22Rv1 (cell line): ENCODE measurements around the gene PATJ.

Experiments
- H3K27ac ChIP-seq: fragments of 450-650 bp; 2 replicates; pipeline ENCODE4 v1.5.1; 2017
- CTCF ChIP-seq: fragments of 450-650 bp; IDR thresholded peaks from 2 replicates; pipeline ENCODE4 v1.5.1; 2017; ENCODE audit warnings: mild to moderate bottlenecking
- ZFX ChIP-seq: fragments of 450-650 bp; IDR thresholded peaks from 2 replicates; pipeline ENCODE4 v1.6.1; 2017; ENCODE audit warnings: antibody characterized with exemption, borderline replicate concordance

Gene PATJ

GRCh38 chr1:61983236-61983635 lies 241.0 kb downstream of the PATJ start:
- TF ChIP-seq CTCF (no peak), ZFX (no peak)
- no peak overlapping the region for H3K27ac ChIP-seq

- no peak for TF ChIP-seq CTCF
- TF ChIP-seq ZFX, result no peak
- H3K27ac ChIP-seq, result no peak overlapping the region
Observed at GRCh38 chr1:61992257-61992656, 250.0 kb downstream of the PATJ start.

GRCh38 chr1:61993331-61993961 lies 251.2 kb downstream of the PATJ start:
- H3K27ac ChIP-seq, result no peak overlapping the region
- no peak for TF ChIP-seq CTCF
- no peak for TF ChIP-seq ZFX

GRCh38 chr1:61995641-61996040 lies 253.4 kb downstream of the PATJ start:
- no peak overlapping the region for H3K27ac ChIP-seq
- TF ChIP-seq CTCF (no peak), ZFX (no peak)

- H3K27ac ChIP-seq, result no peak overlapping the region
- TF ChIP-seq ZFX (no peak), CTCF (no peak)
Observed at GRCh38 chr1:61997123-61997522, 254.8 kb downstream of the PATJ start.

GRCh38 chr1:62003777-62004176 lies 261.5 kb downstream of the PATJ start:
- TF ChIP-seq ZFX (no peak), CTCF (no peak)
- H3K27ac ChIP-seq, result no peak overlapping the region

GRCh38 chr1:62006690-62007089 lies 264.4 kb downstream of the PATJ start:
- TF ChIP-seq ZFX (no peak), CTCF (no peak)
- H3K27ac ChIP-seq, result no peak overlapping the region
